Mammary epithelial cell (primary cell): ENCODE results near the gene ZFR2.

Experiments used
- CTCF ChIP-seq, 2 donors: IDR thresholded peaks in 1 of 2; conservative IDR thresholded peaks in 1 of 2; 2 replicates each; pipeline ENCODE4 v1.5.1; 2011 to 2012; ENCODE audit warnings: inconsistent platforms in 2 of 2, low read length in 2 of 2, mild to moderate bottlenecking in 2 of 2, control low read depth in 1 of 2, low read depth in 1 of 2; ENCODE audit not compliant: insufficient read depth in 1 of 2; ENCODE audit errors: extremely low read depth in 1 of 2
- EZH2 ChIP-seq: IDR thresholded peaks from 2 replicates; pipeline ENCODE4 v1.6.1; 2012; ENCODE audit warnings: low read length, inconsistent platforms, borderline replicate concordance

DNA sequence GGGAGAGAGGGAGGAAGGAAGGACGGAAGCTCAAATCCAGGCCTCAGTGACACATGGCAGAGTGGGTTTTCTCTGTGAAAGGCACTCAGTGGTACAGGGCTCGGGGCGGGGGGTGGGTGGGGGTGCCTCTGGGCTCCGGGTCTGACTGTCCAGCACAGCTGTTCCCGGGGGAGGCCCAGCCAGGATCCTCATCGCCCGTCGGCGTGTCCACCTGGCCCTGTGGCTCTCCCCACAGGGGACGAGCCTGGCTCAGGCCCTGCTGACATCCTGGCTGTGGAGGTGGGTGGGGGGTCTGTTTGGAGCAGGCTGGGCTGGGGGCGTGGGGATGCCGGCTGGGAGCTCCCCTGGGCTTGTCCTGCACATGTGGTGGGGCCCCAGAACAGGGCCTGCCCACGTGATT, 64.4 kb downstream of the ZFR2 start:
- TF ChIP-seq CTCF (conservative IDR thresholded peaks at IDR 0.05 in 1 of 2, IDR thresholded peaks at IDR 0.05 in 1 of 2; ENCODE audit: extremely low read depth in 1 of 2, insufficient read depth in 1 of 2, low read depth in 1 of 2, low read length in 2 of 2) = no peak
- no peak for TF ChIP-seq EZH2
